ENCODE data around the gene NECTIN2.
"Not testable (repeated sequence)": the region's sequence is repeated elsewhere in the genome, so short reads cannot be mapped to it uniquely, and the experiment has no call there.

Gene NECTIN2

GRCh38 chr19:44911896-44912295, 65.8 kb downstream of the NECTIN2 start:
- DNase-seq, result not testable (repeated sequence)

- no peak for DNase-seq
Observed at GRCh38 chr19:44912854-44913253, 66.8 kb downstream of the NECTIN2 start.

GRCh38 chr19:44913512-44914432, 67.7 kb downstream of the NECTIN2 start:
- DNase-seq, result not testable (repeated sequence)

- peak; percentile 75 for DNase-seq
Observed at GRCh38 chr19:44914433-44915206, 68.5 kb downstream of the NECTIN2 start, which contains the start of gene APOC1. APOC1 (plus strand) TSS chr19:44914608; CDS start chr19:44914892, 284 bp downstream.

GRCh38 chr19:44924243-44924725, 78.2 kb downstream of the NECTIN2 start:
- no peak for DNase-seq

- no peak for DNase-seq
Observed at GRCh38 chr19:44925114-44925891, 79.2 kb downstream of the NECTIN2 start.

GRCh38 chr19:44926245-44927077, 80.4 kb downstream of the NECTIN2 start:
- DNase-seq, result not testable (repeated sequence)

- DNase-seq, result no peak
Observed at GRCh38 chr19:44927746-44928145, 81.6 kb downstream of the NECTIN2 start.

- DNase-seq, result no peak
Observed at GRCh38 chr19:44930088-44930487, 84.0 kb downstream of the NECTIN2 start.

GRCh38 chr19:44931541-44931940, 85.4 kb downstream of the NECTIN2 start:
- no peak for DNase-seq

All from activated naive CD4-positive, alpha-beta T cell treated with anti-CD3 and anti-CD28 coated beads, Interleukin-2, amount 50 U/mL, for 16 hours (primary cell).